NCI-H1930 (cell line): ENCODE data around the gene ARHGEF37.
A peak's percentile ranks its signal among the peaks of the same experiment; 100 is the strongest.
"Not testable (repeated sequence)": the region's sequence is repeated elsewhere in the genome, so short reads cannot be mapped to it uniquely, and the experiment has no call there.

ENCODE experiments used
- DNase-seq, 2 experiments: peaks; one replicate each; lab custom pipeline; 2025; lab: John Stamatoyannopoulos, UW

ARHGEF37 gene

DNA sequence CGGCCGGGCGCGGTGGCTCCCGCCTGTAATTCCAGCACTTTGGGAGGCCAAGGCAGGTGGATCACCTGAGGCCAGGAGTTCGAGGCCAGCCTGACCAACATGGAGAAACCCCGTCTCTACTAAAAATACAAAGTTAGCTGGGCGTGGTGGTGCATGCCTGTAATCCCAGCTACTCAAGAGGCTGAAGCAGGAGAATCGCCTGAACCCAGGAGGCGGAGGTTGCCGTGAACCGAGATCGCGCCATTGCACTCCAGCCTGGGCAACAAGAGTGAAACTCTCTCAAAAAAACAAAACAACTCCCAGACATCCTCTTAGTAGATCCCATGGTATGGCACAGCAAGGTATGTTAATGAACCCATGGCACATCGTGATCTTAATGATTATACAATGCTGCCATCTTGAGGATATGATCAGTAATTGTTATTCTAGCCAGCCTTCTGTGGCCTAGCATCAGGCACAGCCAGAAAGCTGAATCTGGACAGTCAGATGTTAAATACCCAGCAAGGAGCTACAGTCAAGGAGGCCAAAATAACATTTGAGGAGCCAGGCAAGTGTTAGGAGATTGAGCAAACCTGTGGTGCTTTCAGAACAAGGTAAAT, 16.7 kb upstream of the ARHGEF37 start:
- peak; percentile 28 to 51 for DNase-seq

DNA sequence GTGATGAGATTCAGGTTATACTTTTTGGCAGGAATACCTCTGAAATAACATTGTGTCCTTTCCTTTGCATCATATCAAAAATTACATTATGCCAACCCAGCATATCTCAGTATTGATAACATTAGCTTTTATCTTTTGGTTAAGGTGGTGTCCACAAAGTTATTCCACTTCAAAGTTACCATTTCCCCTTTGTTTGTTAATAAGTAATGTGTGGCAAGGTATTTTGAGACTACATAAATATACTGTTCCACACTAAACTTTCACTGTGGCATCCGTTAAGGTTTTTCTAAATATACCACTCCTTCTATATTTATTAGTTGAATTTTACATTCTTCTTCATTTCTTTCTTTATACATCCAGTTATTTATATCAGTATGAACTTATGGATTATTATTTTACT, 14.1 kb upstream of the ARHGEF37 start:
- no peak for DNase-seq

DNA sequence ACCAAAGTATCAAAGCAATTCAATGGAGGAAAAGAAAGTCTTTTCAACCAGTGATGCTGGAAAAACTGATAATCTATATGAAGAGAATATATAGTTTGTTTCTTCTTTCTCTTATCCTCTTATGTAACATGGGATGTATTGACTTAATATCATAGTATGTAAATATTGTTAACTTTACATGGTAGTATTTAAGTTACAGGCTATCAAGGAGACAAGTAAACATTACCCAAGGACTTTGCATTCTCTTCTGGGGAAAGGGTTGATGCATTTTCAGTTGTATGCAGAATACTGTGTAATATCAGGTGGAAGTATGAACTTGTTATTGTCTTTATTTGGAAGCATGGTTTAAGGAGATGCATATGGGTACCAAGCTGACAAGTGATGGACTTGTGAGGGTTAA, 9.1 kb upstream of the ARHGEF37 start:
- no peak for DNase-seq

DNA sequence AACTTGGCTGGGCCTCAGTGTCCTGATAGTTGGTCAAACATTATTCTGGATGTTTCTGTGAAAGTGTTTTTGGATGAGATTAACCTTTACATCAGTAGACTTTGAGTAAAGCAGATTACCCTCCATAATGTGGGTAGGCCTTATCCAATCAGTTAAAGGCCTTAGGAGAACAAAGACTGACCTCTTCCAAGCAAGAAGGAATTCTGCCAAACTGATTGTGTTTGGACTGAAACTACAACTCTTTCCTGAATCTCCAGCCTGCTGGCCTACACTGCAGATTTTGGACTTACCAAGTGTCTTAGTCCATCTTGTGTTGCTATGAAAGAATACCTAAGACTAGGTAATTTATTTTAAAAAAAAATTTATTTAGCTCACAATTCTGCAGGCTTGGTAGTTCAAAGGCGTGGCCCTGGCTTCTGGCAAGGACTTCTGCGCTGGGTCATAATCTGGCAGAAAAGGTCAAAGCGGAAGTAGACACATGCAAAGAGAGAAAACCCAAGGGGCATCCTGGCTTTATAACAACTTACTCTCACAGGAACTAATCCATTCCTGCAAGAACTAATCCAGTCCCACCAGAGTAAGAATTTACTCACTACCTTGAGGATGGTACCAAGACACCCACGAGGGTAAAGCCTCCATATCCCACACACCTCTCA, 8.6 kb upstream of the ARHGEF37 start:
- no peak for DNase-seq

DNA sequence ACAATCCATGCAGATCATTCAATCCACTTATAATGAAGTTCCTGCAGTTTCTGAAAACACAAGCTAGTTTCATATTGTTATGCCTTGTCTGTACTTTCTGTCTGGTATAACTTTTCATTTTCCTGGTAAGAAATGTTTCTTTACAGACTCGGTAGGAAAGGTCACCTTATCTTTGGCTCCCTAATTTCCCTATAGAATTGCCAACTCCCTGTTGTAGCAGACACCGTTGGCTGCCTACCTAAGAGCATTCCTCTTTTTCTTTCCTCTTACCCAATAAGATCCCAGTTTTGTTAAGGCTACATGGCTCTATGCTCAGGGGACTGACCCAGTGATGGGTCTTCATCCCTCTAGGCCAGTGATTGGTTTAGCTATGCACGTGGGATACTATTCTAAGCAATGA, 6.2 kb upstream of the ARHGEF37 start:
- no peak for DNase-seq

- no peak for DNase-seq
Measured at GRCh38 chr5:149576021-149576420, 5.3 kb upstream of the ARHGEF37 start.

DNA sequence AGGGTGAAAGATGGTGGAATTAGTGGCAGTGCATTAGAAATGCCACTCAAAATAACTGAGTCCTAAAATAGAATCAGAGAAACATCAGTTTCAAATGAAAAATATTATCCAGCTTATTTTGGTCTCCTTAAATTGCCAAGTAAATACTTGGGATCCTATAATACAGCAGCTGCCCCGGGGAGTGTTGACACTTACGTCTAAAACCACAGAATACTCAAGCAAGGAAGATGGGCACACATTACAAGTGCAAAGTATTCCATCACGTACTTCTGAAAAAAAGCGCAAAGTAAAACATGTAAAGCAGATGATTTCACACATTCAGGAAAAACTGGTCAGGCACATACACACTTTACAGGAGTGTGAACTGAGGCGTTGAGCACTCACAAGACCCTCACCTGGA, 2.4 kb upstream of the ARHGEF37 start:
- no peak for DNase-seq

GRCh38 chr5:149580808-149581191, 498 bp upstream of the ARHGEF37 start:
- DNase-seq = no peak

GRCh38 chr5:149581931-149582768, 852 bp downstream of the ARHGEF37 start:
- DNase-seq = no peak

DNA sequence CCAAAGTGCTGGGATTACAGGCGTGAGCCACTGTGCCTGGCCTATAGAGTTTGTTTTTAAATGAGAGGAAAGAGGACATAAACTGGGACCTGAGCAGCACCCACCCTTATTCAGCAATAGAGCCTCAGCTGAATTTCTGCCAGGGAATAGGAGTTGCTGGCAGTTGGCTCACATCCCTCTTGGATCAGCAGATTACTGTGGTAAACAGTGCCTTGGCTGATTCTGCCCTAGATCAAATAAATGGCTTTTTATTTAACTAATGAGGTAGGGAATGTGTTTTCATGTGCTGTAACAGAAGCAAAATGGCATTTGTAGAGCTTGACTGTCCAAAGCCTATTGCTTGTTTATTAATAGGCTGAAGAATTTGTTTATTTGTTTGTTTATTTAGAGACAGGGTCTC, 2.1 kb downstream of the ARHGEF37 start:
- no peak for DNase-seq

- no peak for DNase-seq
Measured at GRCh38 chr5:149584121-149584520, 2.8 kb downstream of the ARHGEF37 start.

DNA sequence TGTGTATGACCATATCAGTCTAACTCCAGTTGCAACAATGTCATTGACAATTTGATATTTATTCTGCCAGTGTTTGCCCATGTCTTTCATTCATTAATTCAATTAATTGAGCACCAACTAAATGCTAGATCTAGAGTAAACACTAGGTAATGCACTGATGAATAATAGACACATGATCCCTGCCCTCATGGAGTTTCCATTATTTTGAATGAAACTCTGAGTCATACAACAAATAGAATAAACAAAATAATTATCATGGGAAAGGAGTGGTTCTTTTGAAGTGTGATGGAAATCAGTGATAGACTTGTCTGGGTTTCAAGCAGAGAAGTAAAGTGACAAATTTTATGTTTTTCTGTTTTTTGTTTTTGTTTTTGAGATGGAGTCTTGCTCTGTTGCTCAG, 4.6 kb downstream of the ARHGEF37 start:
- DNase-seq = no peak

- DNase-seq = no peak
Measured at GRCh38 chr5:149586708-149587318, 5.5 kb downstream of the ARHGEF37 start.

- no peak for DNase-seq
Measured at GRCh38 chr5:149588936-149589335, 7.6 kb downstream of the ARHGEF37 start.

DNA sequence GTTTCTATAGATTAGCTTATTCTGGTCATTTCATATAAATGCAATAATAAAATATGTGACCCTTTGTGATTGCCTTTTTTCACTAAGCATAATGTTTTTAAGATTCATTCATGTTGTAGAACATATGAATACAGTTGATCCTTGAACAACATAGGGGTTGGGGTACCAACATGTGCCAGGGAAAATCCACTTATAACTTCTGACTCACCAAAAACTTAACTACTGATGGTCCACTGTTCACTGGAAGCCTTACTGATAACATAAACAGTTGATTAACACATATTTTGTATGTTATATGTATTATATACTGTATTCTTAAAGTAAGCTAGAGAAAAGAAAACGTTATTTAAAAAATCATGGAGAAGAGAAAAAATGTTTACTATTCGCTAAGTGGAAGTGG, 12.1 kb downstream of the ARHGEF37 start:
- no peak for DNase-seq

DNA sequence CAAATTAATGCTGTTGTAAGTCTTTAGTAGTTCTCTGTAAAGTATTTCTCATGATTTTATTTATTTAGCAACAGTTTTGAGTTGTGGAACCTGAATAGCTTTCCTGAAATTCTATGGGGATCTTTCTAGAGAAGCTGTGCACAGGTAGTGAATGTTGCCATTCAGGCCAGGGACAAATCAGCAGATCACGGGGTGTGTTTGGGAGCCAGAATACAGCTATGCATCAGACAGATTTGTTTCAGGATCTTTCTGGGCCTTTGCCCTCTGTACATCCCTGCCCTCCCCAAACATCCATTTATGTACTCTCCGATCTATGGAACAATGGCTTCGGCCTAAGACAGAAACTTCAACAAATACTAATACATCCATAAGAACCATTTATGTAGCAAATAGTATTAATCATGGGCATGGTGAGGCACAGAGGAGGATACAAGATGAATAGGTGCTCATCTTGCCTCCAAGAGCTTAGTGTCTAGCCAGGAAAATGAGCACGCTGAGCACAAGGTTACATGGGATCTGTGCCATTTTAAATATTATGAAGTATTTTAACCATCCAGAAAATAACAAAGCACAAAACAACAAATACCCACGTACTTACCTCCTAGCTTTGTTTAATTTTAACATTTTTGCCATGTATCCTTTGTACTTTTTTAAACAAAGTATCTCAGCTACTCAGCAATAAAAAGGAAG, 13.1 kb downstream of the ARHGEF37 start:
- no peak for DNase-seq

- DNase-seq = not testable (repeated sequence)
Measured at GRCh38 chr5:149595105-149595504, 13.8 kb downstream of the ARHGEF37 start.

GRCh38 chr5:149596712-149597111, 15.4 kb downstream of the ARHGEF37 start:
- DNase-seq = no peak

GRCh38 chr5:149597618-149598017, 16.3 kb downstream of the ARHGEF37 start:
- no peak for DNase-seq

DNA sequence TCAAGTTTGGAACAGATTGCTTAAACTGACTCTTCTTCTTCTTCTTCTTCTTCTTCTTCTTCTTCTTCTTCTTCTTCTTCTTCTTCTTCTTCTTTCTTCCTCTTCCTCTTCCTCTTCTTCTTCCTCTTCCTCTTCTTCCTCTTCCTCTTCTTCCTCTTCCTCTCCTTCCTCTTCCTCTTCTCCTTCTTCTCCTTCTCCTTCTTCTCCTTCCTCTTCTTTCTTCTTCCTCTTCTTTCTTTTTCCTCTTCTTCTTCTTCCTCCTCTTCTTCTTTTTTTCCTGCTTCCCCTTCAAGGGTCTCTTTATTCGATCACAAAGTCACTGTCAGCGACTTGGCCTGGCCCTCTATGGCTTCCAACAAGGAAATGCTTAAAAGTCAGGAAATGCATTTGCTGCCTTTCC, 16.9 kb downstream of the ARHGEF37 start:
- not testable (repeated sequence) for DNase-seq

DNA sequence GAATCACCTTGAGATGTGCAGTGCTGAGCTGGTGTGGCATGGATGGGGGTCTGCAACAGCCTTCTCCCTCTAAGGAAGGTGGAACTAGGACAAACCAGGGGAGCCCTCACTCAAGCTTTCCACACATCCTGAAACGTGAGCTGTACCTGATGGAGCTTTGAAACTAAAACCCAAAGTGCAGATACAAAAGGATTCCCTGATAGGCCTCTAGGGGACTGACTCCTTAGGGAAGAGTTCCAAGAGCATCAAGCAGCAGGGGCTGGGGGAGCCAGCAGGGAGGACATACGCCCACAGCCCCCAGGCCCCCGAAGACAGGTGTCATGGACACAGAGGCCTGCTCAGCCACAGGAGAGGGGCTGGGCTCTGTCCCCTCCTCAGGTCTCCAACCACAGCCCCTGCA, 17.7 kb downstream of the ARHGEF37 start:
- no peak for DNase-seq

GRCh38 chr5:149599375-149599774, 18.1 kb downstream of the ARHGEF37 start:
- no peak for DNase-seq
